Ovary (tissue), 9 donors: ENCODE measurements around the gene PINLYP. TPM values are rescaled to one million over a fixed set of nuclear protein-coding genes. Genes with fewer than 3 reads are reported as not detected.

Experiments
- DNase-seq, 5 donors: peaks; one replicate each; pipeline ENCODE4 v3.0.0-alpha.2; 2019 to 2020
- H3K27ac ChIP-seq, 2 donors: fragments of 200-600 bp; one replicate each; pipeline versions ENCODE4 v1.5.1 to v1.8.0; 2019 to 2022
- H3K27me3 ChIP-seq: fragments of 200-600 bp; one replicate; pipeline ENCODE4 v1.8.0; 2022
- H3K36me3 ChIP-seq: fragments of 200-600 bp; sonication (generic); one replicate; pipeline ENCODE4 v1.5.1; 2019
- H3K4me1 ChIP-seq: one replicate; pipeline ENCODE4 v1.8.1; 2013; ENCODE audit warnings: mild to moderate bottlenecking, moderate library complexity; ENCODE audit not compliant: insufficient read depth
- H3K4me3 ChIP-seq: fragments of 200-600 bp; sonication (generic); one replicate; pipeline ENCODE4 v1.5.1; 2017
- H3K9me3 ChIP-seq, 2 donors: fragments of 200-600 bp in 1 of 2; sonication (generic) in 1 of 2; one replicate each; pipeline versions ENCODE4 v1.5.1 to v1.8.1; 2013 to 2019; ENCODE audit warnings: mild to moderate bottlenecking in 1 of 2, moderate library complexity in 1 of 2
- CTCF ChIP-seq, 3 donors: fragments of 450-650 bp in 2 of 3; fragments of 200-600 bp in 1 of 3; IDR thresholded peaks; one replicate each; pipeline versions ENCODE4 v1.5.1 to v1.8.0; 2016 to 2022; ENCODE audit warnings: antibody characterized with exemption in 3 of 3, mild to moderate bottlenecking in 1 of 3
- EP300 ChIP-seq: sonication (generic); formaldehyde crosslinking; IDR thresholded peaks from one replicate; pipeline ENCODE4 v1.6.1; 2017; ENCODE audit warnings: antibody characterized with exemption
- POLR2A ChIP-seq: fragments of 450-650 bp; IDR thresholded peaks from one replicate; pipeline ENCODE4 v1.6.1; 2017; ENCODE audit warnings: antibody characterized with exemption, mild to moderate bottlenecking, moderate library complexity
- WGBS, 3 donors: extraction: QIAGEN DNeasy Blood & Tissue Kit in 1 of 3; methylation state at CpG; one replicate each; pipeline versions ENCODE4 v1.1.5 to v1.1.7; 2013 to 2017; 5-methylcytosine and 5-hydroxymethylcytosine counted together
- intact Hi-C, 4 donors: fragments of 100-400 bp; cut with DNase I; formaldehyde crosslinking; loops; one replicate each; pipeline versions ENCODE4 v1.11.0 to v1.15.1; 2022 to 2023
- polyA plus RNA-seq, 2 donors: library from polyadenylated mRNA; stranded (reverse); fragments of 200-250 nt in 1 of 2; fragments of 350-450 nt in 1 of 2; fragmentation: Illumina TruSeq in 1 of 2; extraction: RNeasy Lipid Tissue Mini Kit (QIAGEN cat#74804) in 1 of 2; gene quantifications; one replicate each; pipeline ENCODE4 v1.2.3, GENCODE V29; 2013 to 2014
- total RNA-seq, 7 donors: library from RNA; depleted of rRNA in 2 of 7; stranded (reverse); fragments of >200 nt in 2 of 7; fragmentation: NEBNext Ultra II Directional in 3 of 7; extraction: Animal tissue kit (Norgen Biotek cat#: 25700) in 3 of 7; gene quantifications; one replicate each; pipeline versions ENCODE4 v1.1.0 to v1.2.4, GENCODE V29; 2016 to 2023
- donor health status: DM: no; HTN: no; CAD: no; lungs with moderate emphysema.
- donor health status: DM: no; HTN: no; CAD: no.
- donor health status: Bipolar disorder and iron deficiency.
- donor health status: DM: yes; HTN: yes; CAD: no.
- donor health status: DM: no; HTN: no; CAD: no.
- donor health status: DM: yes; HTN: yes; CAD: no.

The PINLYP gene
- total and polyA plus RNA-seq, 9 donors, result 10.6 to 29.9 (median 18.0) TPM

GRCh38 chr19:43626838-43627237 lies 51.2 kb downstream of the PINLYP start:
- no peak overlapping the region for H3K27ac ChIP-seq
- H3K4me3 ChIP-seq, result no peak overlapping the region
- no peak for TF ChIP-seq EP300
- no peak for TF ChIP-seq CTCF (IDR thresholded peaks at IDR 0.05)
- no peak for TF ChIP-seq POLR2A
- no peaks in the 10 kb centered on the region for H3K27me3 ChIP-seq
- intact Hi-C loops, result no loop called here
- WGBS, 3 donors, result 62 to 64% (median 63%) methylated on average over 17 of the region's 17 CpGs
- H3K9me3 ChIP-seq, result no peaks in the 10 kb centered on the region
- no peaks in the 10 kb centered on the region for H3K4me1 ChIP-seq
- DNase-seq, result no peak
- no peaks in the 10 kb centered on the region for H3K36me3 ChIP-seq

GRCh38 chr19:43628646-43629326 lies 53.2 kb downstream of the PINLYP start:
- Histone ChIP-seq H3K27me3 (no peaks in the 10 kb centered on the region), H3K36me3 (no peaks in the 10 kb centered on the region), H3K27ac (no peak overlapping the region), H3K4me1 (no peaks in the 10 kb centered on the region), H3K4me3 (no peak overlapping the region), H3K9me3 (no peaks in the 10 kb centered on the region)
- TF ChIP-seq EP300, result no peak
- TF ChIP-seq CTCF (IDR thresholded peaks at IDR 0.05), result no peak
- TF ChIP-seq POLR2A, result no peak
- WGBS, 3 donors, result 84 to 94% (median 87%) methylated on average over 3 of the region's 3 CpGs
- intact Hi-C loops, result no loop called here
- no peak for DNase-seq

- Histone ChIP-seq H3K27me3 (no peaks in the 10 kb centered on the region), H3K27ac (no peak overlapping the region), H3K36me3 (no peaks in the 10 kb centered on the region), H3K9me3 (no peaks in the 10 kb centered on the region), H3K4me1 (no peaks in the 10 kb centered on the region), H3K4me3 (no peak overlapping the region)
- 86 to 90% (median 88%) methylated on average over 5 of the region's 5 CpGs for WGBS, 3 donors
- TF ChIP-seq POLR2A, result no peak
- no peak for TF ChIP-seq CTCF (IDR thresholded peaks at IDR 0.05)
- TF ChIP-seq EP300, result no peak
- no peak for DNase-seq
- intact Hi-C loops, result no loop called here
These were observed 55.9 kb downstream of the PINLYP start for GRCh38 chr19:43631491-43631890.

Other genes starting within 250 kb of the PINLYP start
- under 1 TPM in 4 of 7 donors, not detected in 3; 0.12 to 0.55 (median 0.18) TPM for gene CD177, start 222.1 kb upstream of the PINLYP start, total RNA-seq
- gene CD177, start 222.1 kb upstream of the PINLYP start, polyA plus RNA-seq, result under 1 TPM; 0.06 to 0.82 TPM
- not detected for gene TEX101, start 160.9 kb upstream of the PINLYP start, total RNA-seq
- gene TEX101, start 160.9 kb upstream of the PINLYP start, polyA plus RNA-seq, result not detected
- 10 to 100 TPM in 1 of 7 donors, 1 to 10 TPM in 6; 2.5 to 15.1 (median 6.8) TPM for gene LYPD3, start 110.2 kb upstream of the PINLYP start, total RNA-seq
- gene LYPD3, start 110.2 kb upstream of the PINLYP start, polyA plus RNA-seq, result 1 to 10 TPM; 1.8 to 4.0 TPM
- 10 to 100 TPM; 14.5 to 29.7 (median 21.8) TPM for gene PHLDB3, start 71.1 kb upstream of the PINLYP start, total RNA-seq
- 10 to 100 TPM in 1 of 2 donors, 1 to 10 TPM in 1; 1.4 to 14.7 TPM for gene PHLDB3, start 71.1 kb upstream of the PINLYP start, polyA plus RNA-seq
- gene ETHE1, start 48.6 kb upstream of the PINLYP start, total RNA-seq, result 10 to 100 TPM; 16.1 to 28.5 (median 22.5) TPM
- gene ETHE1, start 48.6 kb upstream of the PINLYP start, polyA plus RNA-seq, result 10 to 100 TPM; 25.0 to 28.7 TPM
- 1 to 10 TPM; 1.3 to 5.9 (median 3.9) TPM for gene ZNF575, start 42.6 kb upstream of the PINLYP start, total RNA-seq
- 1 to 10 TPM; 1.2 to 1.7 TPM for gene ZNF575, start 42.6 kb upstream of the PINLYP start, polyA plus RNA-seq
- 10 to 100 TPM; 19.0 to 39.9 (median 28.4) TPM for gene XRCC1, start 274 bp upstream of the PINLYP start, total RNA-seq
- 10 to 100 TPM; 16.8 to 37.7 TPM for gene XRCC1, start 274 bp upstream of the PINLYP start, polyA plus RNA-seq
- 10 to 100 TPM; 11.6 to 25.8 (median 19.8) TPM for gene IRGQ, start 20.3 kb downstream of the PINLYP start, total RNA-seq
- gene IRGQ, start 20.3 kb downstream of the PINLYP start, polyA plus RNA-seq, result 10 to 100 TPM in 1 of 2 donors, 1 to 10 TPM in 1; 5.4 to 10.5 TPM
- gene ZNF576, start 20.8 kb downstream of the PINLYP start, total RNA-seq, result 10 to 100 TPM; 11.5 to 22.4 (median 16.9) TPM
- 10 to 100 TPM in 1 of 2 donors, 1 to 10 TPM in 1; 8.6 to 16.6 TPM for gene ZNF576, start 20.8 kb downstream of the PINLYP start, polyA plus RNA-seq
- under 1 TPM; 0.10 to 0.73 (median 0.33) TPM for gene SRRM5, start 36.3 kb downstream of the PINLYP start, total RNA-seq
- gene SRRM5, start 36.3 kb downstream of the PINLYP start, polyA plus RNA-seq, result under 1 TPM; 0.25 to 0.50 TPM
- gene ZNF428, start 43.8 kb downstream of the PINLYP start, total RNA-seq, result 10 to 100 TPM; 30.0 to 69.0 (median 43.1) TPM
- gene ZNF428, start 43.8 kb downstream of the PINLYP start, polyA plus RNA-seq, result 10 to 100 TPM; 11.6 to 59.0 TPM
- 10 to 100 TPM in 6 of 7 donors, 1 to 10 TPM in 1; 8.2 to 24.3 (median 11.3) TPM for gene CADM4, start 64.0 kb downstream of the PINLYP start, total RNA-seq
- gene CADM4, start 64.0 kb downstream of the PINLYP start, polyA plus RNA-seq, result 10 to 100 TPM in 1 of 2 donors, 1 to 10 TPM in 1; 6.2 to 17.8 TPM
- 100 to 1,000 TPM in 1 of 7 donors, 10 to 100 TPM in 5, 1 to 10 TPM in 1; 9.4 to 112 (median 22.1) TPM for gene PLAUR, start 94.4 kb downstream of the PINLYP start, total RNA-seq
- gene PLAUR, start 94.4 kb downstream of the PINLYP start, polyA plus RNA-seq, result 10 to 100 TPM in 1 of 2 donors, 1 to 10 TPM in 1; 9.5 to 13.4 TPM
- not detected for gene IRGC, start 140.3 kb downstream of the PINLYP start, total RNA-seq
- not detected for gene IRGC, start 140.3 kb downstream of the PINLYP start, polyA plus RNA-seq
- 10 to 100 TPM; 13.9 to 34.8 (median 24.2) TPM for gene SMG9, start 179.2 kb downstream of the PINLYP start, total RNA-seq
- 10 to 100 TPM; 15.7 to 15.9 TPM for gene SMG9, start 179.2 kb downstream of the PINLYP start, polyA plus RNA-seq
- gene KCNN4, start 205.2 kb downstream of the PINLYP start, total RNA-seq, result 1 to 10 TPM in 5 of 7 donors, under 1 TPM in 2; 0.61 to 9.1 (median 2.6) TPM
- gene KCNN4, start 205.2 kb downstream of the PINLYP start, polyA plus RNA-seq, result under 1 TPM; 0.28 to 0.71 TPM
- gene LYPD5, start 226.6 kb downstream of the PINLYP start, total RNA-seq, result 1 to 10 TPM in 2 of 7 donors, under 1 TPM in 5; 0.25 to 1.9 (median 0.79) TPM
- gene LYPD5, start 226.6 kb downstream of the PINLYP start, polyA plus RNA-seq, result 1 to 10 TPM in 1 of 2 donors, under 1 TPM in 1; 0.27 to 1.9 TPM